Jurkat, Clone E6-1 (cell line): Measurements from ENCODE around the gene PROB1.
"Not testable (repeated sequence)": the region's sequence is repeated elsewhere in the genome, so short reads cannot be mapped to it uniquely, and the experiment has no call there.

ENCODE experiments used
- DNase-seq: peaks from one replicate; pipeline ENCODE4 v3.0.0-alpha.2; 2011; ENCODE audit warnings: low read depth, low spot score
- H3K4me3 ChIP-seq: 2 replicates; pipeline ENCODE4 v1.5.1; 2011; ENCODE audit warnings: mild to moderate bottlenecking, low read length, control low read depth, moderate library complexity

The PROB1 gene

GRCh38 chr5:139395844-139396640 is 1.1 kb upstream of the PROB1 start:
- no peak overlapping the region for H3K4me3 ChIP-seq
- DNase-seq: no peak

- H3K4me3 ChIP-seq: no peak overlapping the region
- DNase-seq: no peak
Observed at GRCh38 chr5:139394123-139394653, 716 bp downstream of the PROB1 start.

GRCh38 chr5:139393497-139394122 is 1.3 kb downstream of the PROB1 start:
- H3K4me3 ChIP-seq: peak overlapping the region; percentile 99
- no peak for DNase-seq

DNA sequence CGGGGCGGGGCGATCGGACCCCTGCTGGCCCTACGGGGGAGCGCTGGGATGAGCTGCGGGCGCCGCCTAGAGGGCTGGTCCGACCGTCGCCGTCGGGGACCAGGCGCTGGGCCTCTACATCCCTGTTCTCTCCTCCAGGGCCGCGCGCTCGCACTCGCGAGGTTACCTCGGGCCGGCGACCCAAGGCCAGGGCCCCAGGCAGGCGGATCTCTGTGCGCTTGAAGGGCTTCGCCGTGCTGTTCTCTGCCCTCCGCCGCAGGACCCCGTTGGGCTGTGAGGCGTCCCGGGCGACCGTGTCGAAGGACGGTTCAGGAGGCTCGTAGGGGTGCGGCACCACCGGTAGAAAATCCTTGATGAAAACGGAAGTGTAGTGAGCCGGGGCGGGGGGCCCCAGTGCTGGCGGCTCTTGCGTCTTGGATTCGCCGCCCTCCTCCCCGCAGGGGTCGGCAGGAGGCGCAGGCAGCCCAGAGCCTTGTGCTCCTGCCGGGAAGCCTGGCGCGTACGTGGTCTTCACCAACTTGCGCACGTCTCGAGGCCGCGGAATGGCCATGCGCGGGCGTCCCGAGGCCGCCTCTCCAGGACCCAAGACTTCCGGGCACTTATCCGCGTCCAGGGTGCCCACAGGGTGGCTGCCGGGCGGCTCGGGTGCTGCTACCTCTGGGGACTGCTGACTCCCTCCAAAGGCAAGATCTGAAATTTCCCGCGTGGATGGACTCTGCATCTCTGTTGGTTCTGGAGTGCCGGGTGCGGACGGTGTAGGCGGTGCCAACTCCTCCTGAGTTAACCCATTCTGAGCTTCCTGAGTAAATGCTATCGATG is 2.0 kb downstream of the PROB1 start:
- peak overlapping the region; percentile 99 for H3K4me3 ChIP-seq
- DNase-seq: peak; percentile 78

- H3K4me3 ChIP-seq: peak overlapping the region; percentile 99
- DNase-seq: no peak
Observed at GRCh38 chr5:139392324-139392677, 2.6 kb downstream of the PROB1 start.

DNA sequence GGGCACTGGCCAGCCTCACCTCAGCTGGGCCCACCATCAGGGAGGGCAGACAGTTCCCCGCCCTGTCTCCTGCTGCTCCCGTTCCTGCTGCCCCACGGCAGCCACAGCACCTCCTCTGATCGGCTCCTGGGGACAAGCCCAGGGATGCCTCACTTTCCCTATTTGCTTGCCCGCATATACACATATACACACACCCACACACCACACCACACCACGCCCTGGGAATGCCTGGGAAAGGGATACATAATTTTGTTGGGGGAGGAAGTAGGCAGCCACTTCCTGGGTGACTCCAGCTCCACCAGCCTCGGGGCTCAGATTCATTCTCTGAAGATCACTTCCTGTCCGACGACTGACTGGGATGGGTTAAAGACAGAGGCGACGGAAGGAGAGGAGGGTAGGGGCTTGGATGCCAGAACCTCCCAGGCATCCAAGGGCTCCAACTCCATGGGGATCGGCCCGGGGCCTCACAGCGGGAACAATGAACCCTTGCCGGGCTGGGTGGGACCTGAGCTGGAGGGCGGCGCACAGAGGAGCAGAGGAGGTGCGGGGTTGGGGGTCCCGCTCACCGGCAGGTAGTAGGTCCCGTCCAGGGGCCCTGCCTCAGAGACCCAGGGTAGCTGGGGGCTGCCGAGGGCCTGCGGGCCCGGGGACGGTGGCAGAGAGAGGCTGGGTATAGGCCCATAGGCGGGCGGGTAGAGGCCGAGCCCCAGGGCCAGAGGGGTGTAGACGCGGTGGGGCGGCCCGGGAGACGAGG is 3.2 kb downstream of the PROB1 start:
- peak overlapping the region; percentile 99 for H3K4me3 ChIP-seq
- peak; percentile 62 for DNase-seq

DNA sequence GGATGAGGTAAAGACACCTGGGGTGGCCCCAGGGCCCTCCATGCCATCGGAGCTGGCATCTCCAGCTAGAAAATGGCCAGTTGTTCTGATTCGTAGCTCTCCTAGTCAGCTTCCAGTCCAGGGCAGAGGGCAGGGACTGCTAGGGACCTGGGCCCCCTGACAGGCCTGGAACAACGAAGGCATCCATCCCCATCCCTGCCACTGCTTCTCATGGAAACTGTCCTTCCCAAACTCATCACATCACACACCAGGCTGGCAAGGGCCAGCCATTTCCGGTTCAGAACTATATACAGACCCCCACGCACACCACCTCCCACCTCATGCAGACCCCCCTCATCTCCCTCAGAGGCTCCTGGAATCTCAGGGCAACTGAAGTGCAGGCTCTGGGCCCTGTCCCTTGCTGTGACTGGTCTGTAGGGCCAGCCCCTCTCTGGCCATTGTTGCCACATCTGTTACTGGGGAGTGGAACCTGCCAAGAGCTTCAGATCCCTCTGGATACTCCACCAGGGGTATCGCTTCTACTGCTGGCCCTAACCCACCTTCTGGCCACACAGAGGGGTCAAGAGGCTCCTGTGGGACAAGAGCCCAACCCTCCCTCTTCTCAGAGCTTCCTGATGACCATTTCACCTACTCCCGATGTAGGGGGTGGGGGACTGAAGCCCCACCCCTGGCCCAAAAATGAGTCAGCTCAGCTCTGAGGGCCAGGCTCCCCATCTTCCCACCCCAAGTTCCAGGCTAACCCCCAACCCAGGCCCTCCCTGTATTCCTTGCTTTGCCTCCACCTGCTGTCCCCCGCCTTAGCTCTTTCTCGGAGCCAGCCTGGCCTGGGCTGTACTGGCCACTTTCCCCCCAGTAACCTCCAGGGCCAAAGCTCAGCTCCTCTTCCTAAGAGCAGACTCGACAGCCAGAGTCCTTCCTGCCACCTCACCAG is 4.0 kb downstream of the PROB1 start:
- DNase-seq: no peak
- peak overlapping the region; percentile 99 for H3K4me3 ChIP-seq

DNA sequence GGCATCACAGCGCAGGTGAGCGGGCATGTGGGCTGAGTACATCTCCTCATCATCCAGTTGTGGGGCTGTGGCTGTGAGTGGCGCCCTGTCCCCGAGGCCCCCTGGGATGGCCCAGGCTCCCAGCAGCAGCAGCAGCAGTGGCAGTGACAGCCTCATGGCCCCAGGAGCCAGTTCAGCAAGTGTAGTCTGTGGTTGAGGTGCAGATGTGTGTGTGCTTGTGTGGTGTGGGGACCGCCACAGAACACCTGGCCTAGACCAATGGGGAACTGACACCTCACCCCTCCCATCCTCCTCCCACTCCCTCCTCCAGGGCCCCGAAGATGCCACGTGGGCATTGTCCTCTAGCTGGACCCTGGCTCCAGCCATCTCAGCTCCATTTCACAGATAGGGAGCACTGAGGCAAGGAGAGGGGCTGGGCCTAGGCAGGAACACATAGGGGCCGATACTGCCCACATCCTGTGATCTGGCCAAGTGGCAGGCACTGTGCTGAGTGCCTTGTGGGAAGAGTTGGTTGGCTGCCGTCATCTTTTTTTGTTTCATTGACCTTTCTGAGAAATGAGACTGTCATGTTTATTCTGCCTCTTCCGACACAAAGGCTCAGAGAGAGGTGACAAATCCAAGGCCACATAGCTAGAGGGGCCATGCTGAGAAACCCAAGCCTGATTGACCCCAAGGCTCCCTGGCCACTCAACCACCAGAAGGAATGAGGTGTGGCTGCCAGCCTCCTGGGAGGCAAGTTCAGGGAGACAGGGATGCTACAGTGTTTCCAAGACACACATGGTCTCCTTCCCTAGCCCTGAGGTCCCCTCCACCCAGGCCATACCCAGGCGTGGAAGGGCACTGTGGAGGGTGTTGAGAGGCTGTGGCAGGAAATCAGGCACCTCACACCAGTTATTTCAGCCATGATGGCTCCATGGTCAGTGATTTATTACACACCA is 4.9 kb downstream of the PROB1 start, which contains the start of gene MZB1:
Gene MZB1 (minus strand): TSS at position 213 of the 938 bp plus-strand sequence. CDS start 57 bp downstream, at position 156.
- H3K4me3 ChIP-seq: peak within 1 kb of the TSS; percentile 99
- DNase-seq: peak; percentile 96

- H3K4me3 ChIP-seq: peak overlapping the region; percentile 99
- peak; percentile 94 for DNase-seq
Observed at GRCh38 chr5:139388198-139388821, 6.6 kb downstream of the PROB1 start.

DNA sequence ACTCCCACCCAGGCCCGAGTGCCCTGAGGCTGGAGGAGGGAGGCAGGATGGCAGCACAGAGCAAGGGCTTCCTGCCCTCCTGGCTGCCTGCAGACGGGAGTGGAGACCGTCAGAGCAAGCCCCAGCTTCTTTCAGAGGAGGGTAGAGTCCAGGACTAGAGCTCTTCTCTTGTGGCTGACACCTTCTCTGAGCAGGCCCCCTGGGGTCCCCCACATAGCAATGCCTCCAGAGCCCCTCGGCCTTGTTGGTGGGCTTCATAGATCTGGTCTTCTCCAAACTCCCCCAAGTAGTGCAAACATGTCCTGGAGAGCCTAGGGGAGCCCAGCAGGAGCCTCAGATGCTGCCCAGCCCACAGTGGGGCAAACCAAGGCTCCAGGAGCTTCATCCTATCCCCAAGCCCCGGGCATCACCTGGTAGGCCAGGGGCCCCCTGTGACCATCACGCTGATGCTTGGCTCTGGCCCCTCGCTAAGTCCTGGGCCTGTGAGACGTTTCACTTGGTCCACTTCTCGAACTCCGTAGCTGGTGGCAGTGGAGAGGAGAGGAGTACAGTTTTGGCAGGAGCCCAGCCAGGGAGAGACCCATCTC is 7.2 kb downstream of the PROB1 start:
- no peak for DNase-seq

GRCh38 chr5:139386956-139387355 is 7.9 kb downstream of the PROB1 start:
- peak overlapping the region; percentile 8; the same call in 1 of the 2 replicates for H3K4me3 ChIP-seq
- not testable (repeated sequence) for DNase-seq

More for the DNA sequence above, 7.2 kb downstream of the PROB1 start:
- H3K4me3 ChIP-seq: peak overlapping the region; percentile 99

DNA sequence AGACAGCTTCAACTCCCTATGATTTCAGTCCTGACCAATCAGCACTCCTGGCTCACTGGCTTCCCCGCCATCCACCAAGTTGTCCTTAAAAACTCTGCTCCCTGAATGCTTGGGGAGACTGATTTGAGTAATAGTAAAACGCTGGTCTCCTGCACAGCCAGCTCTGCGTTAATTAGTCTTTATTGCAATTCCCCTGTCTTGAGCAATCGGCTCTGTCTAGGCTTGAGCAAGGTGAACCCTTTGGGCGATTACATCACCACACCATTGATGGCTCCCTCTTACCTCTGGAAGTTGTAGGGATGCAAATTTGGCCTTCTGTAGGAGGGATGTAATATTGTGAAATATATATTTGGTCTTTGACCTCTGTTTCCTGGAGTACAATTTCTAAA is 8.9 kb downstream of the PROB1 start:
- DNase-seq: no peak
- no peak overlapping the region for H3K4me3 ChIP-seq

- DNase-seq: no peak
- H3K4me3 ChIP-seq: peak overlapping the region; percentile 37
Observed at GRCh38 chr5:139385061-139386049, 9.5 kb downstream of the PROB1 start.

- DNase-seq: no peak
- peak overlapping the region; percentile 37; the same call in 1 of the 2 replicates for H3K4me3 ChIP-seq
Observed at GRCh38 chr5:139384591-139385051, 10.3 kb downstream of the PROB1 start.
